GM23248 (cell line): ENCODE measurements around the gene NRF1. TPM values are rescaled to one million over a fixed set of nuclear protein-coding genes. Genes with fewer than 3 reads are reported as not detected.

ENCODE experiments used
- DNase-seq: peaks from one replicate; pipeline ENCODE4 v3.0.0-alpha.2; 2015
- H2AFZ ChIP-seq: fragments of 200-600 bp; sonication (generic); 2 replicates; pipeline ENCODE4 v1.6.1; 2016; ENCODE audit warnings: antibody characterized with exemption
- H3F3A ChIP-seq: fragments of 200-600 bp; sonication (generic); 2 replicates; pipeline ENCODE4 v1.6.1; 2016; ENCODE audit warnings: mild to moderate bottlenecking, antibody characterized with exemption, mixed run types; ENCODE audit not compliant: insufficient read depth
- H3K27ac ChIP-seq: fragments of 200-600 bp; sonication (generic); 2 replicates; pipeline ENCODE4 v1.5.1; 2016; ENCODE audit warnings: mild to moderate bottlenecking
- H3K27me3 ChIP-seq: fragments of 200-600 bp; sonication (generic); replicated peaks from 2 replicates; pipeline ENCODE4 v1.6.1; 2016; ENCODE audit warnings: mild to moderate bottlenecking; ENCODE audit not compliant: insufficient read depth
- H3K36me3 ChIP-seq: fragments of 200-600 bp; sonication (generic); 2 replicates; pipeline ENCODE4 v1.6.1; 2016; ENCODE audit warnings: low read depth, mild to moderate bottlenecking
- H3K4me1 ChIP-seq: fragments of 200-600 bp; sonication (generic); 2 replicates; pipeline ENCODE4 v1.6.1; 2016; ENCODE audit warnings: mild to moderate bottlenecking; ENCODE audit not compliant: insufficient read depth
- H3K4me2 ChIP-seq: fragments of 200-600 bp; sonication (generic); one replicate; pipeline ENCODE4 v1.6.1; 2016; ENCODE audit warnings: mild to moderate bottlenecking; ENCODE audit not compliant: unreplicated experiment
- H3K4me3 ChIP-seq: fragments of 200-600 bp; sonication (generic); 2 replicates; pipeline ENCODE4 v1.5.1; 2016; ENCODE audit warnings: mild to moderate bottlenecking
- H3K79me2 ChIP-seq: fragments of 200-600 bp; sonication (generic); 2 replicates; pipeline ENCODE4 v1.6.1; 2016; ENCODE audit warnings: mild to moderate bottlenecking; ENCODE audit not compliant: insufficient read depth
- H3K9ac ChIP-seq: fragments of 200-600 bp; sonication (generic); 2 replicates; pipeline ENCODE4 v1.6.1; 2016; ENCODE audit warnings: mild to moderate bottlenecking
- H3K9me2 ChIP-seq: fragments of 200-600 bp; sonication (generic); 2 replicates; pipeline ENCODE4 v1.6.1; 2016; ENCODE audit warnings: mixed run types, mild to moderate bottlenecking, moderate library complexity; ENCODE audit not compliant: insufficient read depth
- H3K9me3 ChIP-seq: fragments of 200-600 bp; sonication (generic); one replicate; pipeline ENCODE4 v1.6.1; 2017; ENCODE audit warnings: low read depth
- H4K20me1 ChIP-seq: fragments of 200-600 bp; sonication (generic); 2 replicates; pipeline ENCODE4 v1.6.0; 2016; ENCODE audit not compliant: insufficient read depth
- EZH2 ChIP-seq: fragments of 200-600 bp; sonication (generic); IDR thresholded peaks from 2 replicates; pipeline ENCODE4 v1.6.1; 2018; ENCODE audit warnings: antibody characterized with exemption, mild to moderate bottlenecking; ENCODE audit not compliant: insufficient read depth, poor library complexity, severe bottlenecking
- EZH2phosphoT487 ChIP-seq: fragments of 200-600 bp; sonication (generic); IDR thresholded peaks from 2 replicates; pipeline ENCODE4 v1.6.1; 2018; ENCODE audit warnings: antibody characterized with exemption, moderate library complexity, mild to moderate bottlenecking, low read depth; ENCODE audit not compliant: insufficient read depth
- WGBS, 2 experiments: methylation state at CpG; one replicate each; pipeline ENCODE4 v1.1.6; 2015 to 2017; ENCODE audit warnings: low lambda C conversion rate in 2 of 2, low coverage in 1 of 2; ENCODE audit errors: missing lambda C conversion rate in 2 of 2; 5-methylcytosine and 5-hydroxymethylcytosine counted together
- in situ Hi-C: fragments of 300-500 bp; cut with MboI; formaldehyde crosslinking; loops from 2 replicates; pipeline ENCODE4 v1.15.0; 2020
- polyA plus RNA-seq: library from polyadenylated mRNA; unstranded; fragments of >200 nt; fragmentation: Nextera tagmentation; extraction: Ambion mirVana; gene quantifications from 2 replicates; pipeline ENCODE4 v1.2.1, GENCODE V29; 2016
- total RNA-seq: library from RNA; depleted of rRNA; stranded (reverse); fragments of >200 nt; shearing (Covaris generic); gene quantifications from 2 replicates; pipeline ENCODE4 v1.2.3, GENCODE V29; 2014

Gene NRF1
- total and polyA plus RNA-seq, 2 experiments from 2014 or later = 3.5 to 11.1 TPM

DNA sequence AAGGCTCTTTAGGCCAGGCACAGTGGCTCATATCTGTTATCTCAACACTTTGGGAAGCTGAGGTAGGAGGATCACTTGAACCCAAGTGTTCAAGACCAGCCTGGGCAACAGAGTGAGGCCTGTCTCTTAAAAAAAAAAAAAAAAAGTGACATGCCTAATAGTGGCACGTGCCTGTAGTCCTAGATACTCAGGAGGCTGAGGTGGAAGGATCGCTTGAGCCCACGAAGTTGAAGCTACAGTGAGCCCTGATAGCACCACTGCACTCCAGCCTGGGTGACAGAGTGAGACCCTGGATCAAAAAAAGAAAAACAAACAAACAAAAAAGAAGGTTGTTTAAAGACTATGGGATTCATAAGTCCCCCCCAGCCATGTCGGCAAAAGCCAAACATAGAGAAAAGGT lies 42.2 kb upstream of the NRF1 start:
- Histone ChIP-seq H3K9ac (peak overlapping the region; percentile 43), H3K27me3 (no peaks in the 10 kb centered on the region), H4K20me1 (no peaks in the 10 kb centered on the region), H3K36me3 (no peaks in the 10 kb centered on the region), H3K9me2 (no peaks in the 10 kb centered on the region), H3K27ac (peak overlapping the region; percentile 78), H3K9me3 (no peaks in the 10 kb centered on the region), H2AFZ (peak overlapping the region; percentile 75), H3K4me3 (peak overlapping the region; percentile 43), H3K79me2 (no peaks in the 10 kb centered on the region), H3K4me2 (peak overlapping the region; percentile 37), H3K4me1 (peaks cover 16% of the 10 kb centered on the region), H3F3A (peaks cover 13% of the 10 kb centered on the region)
- WGBS, 2 experiments = 69 to 74% methylated on average over 4 of the region's 4 CpGs
- in situ Hi-C loops = no loop called here
- DNase-seq = no peak
- TF ChIP-seq EZH2phosphoT487 (no peak), EZH2 (no peak)

GRCh38 chr7:129569811-129570215 lies 41.7 kb upstream of the NRF1 start:
- Histone ChIP-seq H2AFZ (peak overlapping the region; percentile 75), H3K4me2 (peak overlapping the region; percentile 37), H3F3A (peaks cover 13% of the 10 kb centered on the region), H3K9me2 (no peaks in the 10 kb centered on the region), H3K4me1 (peaks cover 21% of the 10 kb centered on the region), H3K36me3 (no peaks in the 10 kb centered on the region), H3K79me2 (no peaks in the 10 kb centered on the region), H3K9ac (peak overlapping the region; percentile 43), H3K27me3 (no peaks in the 10 kb centered on the region), H3K4me3 (peak overlapping the region; percentile 43), H3K9me3 (no peaks in the 10 kb centered on the region), H3K27ac (peak overlapping the region; percentile 78), H4K20me1 (no peaks in the 10 kb centered on the region)
- TF ChIP-seq EZH2phosphoT487 = no peak
- no peak for TF ChIP-seq EZH2
- in situ Hi-C loops = no loop called here
- peak; percentile 96 for DNase-seq
- 0% methylated on average over 2 of the region's 2 CpGs for WGBS, 2 experiments

GRCh38 chr7:129571201-129571600 lies 40.3 kb upstream of the NRF1 start:
- Histone ChIP-seq H3K4me3 (no peak overlapping the region), H3K9me3 (no peaks in the 10 kb centered on the region), H3F3A (peaks cover 13% of the 10 kb centered on the region), H3K27ac (no peak overlapping the region), H3K27me3 (no peaks in the 10 kb centered on the region), H3K4me1 (peaks cover 25% of the 10 kb centered on the region), H3K9me2 (no peaks in the 10 kb centered on the region), H3K36me3 (no peaks in the 10 kb centered on the region), H3K79me2 (no peaks in the 10 kb centered on the region), H2AFZ (no peak overlapping the region), H3K4me2 (no peak overlapping the region), H3K9ac (no peak overlapping the region), H4K20me1 (no peaks in the 10 kb centered on the region)
- in situ Hi-C loops = no loop called here
- 87 to 92% methylated on average over 5 of the region's 5 CpGs for WGBS, 2 experiments
- no peak for DNase-seq
- TF ChIP-seq EZH2phosphoT487 = no peak
- no peak for TF ChIP-seq EZH2

GRCh38 chr7:129572205-129572604 lies 39.3 kb upstream of the NRF1 start:
- no peak overlapping the region for H3K4me3 ChIP-seq
- 97 to 98% methylated on average over 5 of the region's 5 CpGs for WGBS, 2 experiments
- in situ Hi-C loops = no loop called here
- H3K4me2 ChIP-seq = no peak overlapping the region
- H3F3A ChIP-seq = peaks cover 13% of the 10 kb centered on the region
- H3K4me1 ChIP-seq = peaks cover 25% of the 10 kb centered on the region
- TF ChIP-seq EZH2phosphoT487 (no peak), EZH2 (no peak)
- H4K20me1 ChIP-seq = no peaks in the 10 kb centered on the region
- H3K27ac ChIP-seq = no peak overlapping the region
- no peaks in the 10 kb centered on the region for H3K27me3 ChIP-seq
- H3K9me3 ChIP-seq = no peaks in the 10 kb centered on the region
- DNase-seq = no peak
- no peak overlapping the region for H3K9ac ChIP-seq
- H3K9me2 ChIP-seq = no peaks in the 10 kb centered on the region
- no peaks in the 10 kb centered on the region for H3K36me3 ChIP-seq
- no peaks in the 10 kb centered on the region for H3K79me2 ChIP-seq
- no peak overlapping the region for H2AFZ ChIP-seq

- WGBS, 2 experiments = 0 to 1% methylated on average over 3 of the region's 3 CpGs
- Histone ChIP-seq H3K27me3 (no peaks in the 10 kb centered on the region), H3K9ac (no peak overlapping the region), H2AFZ (peak overlapping the region; percentile 69), H3K4me3 (0 out of 2 replicates have a peak overlapping the region, but pooled peaks have one; percentile 13), H3K27ac (peak overlapping the region; percentile 59), H3K36me3 (no peaks in the 10 kb centered on the region), H3K9me3 (no peaks in the 10 kb centered on the region), H3K79me2 (no peaks in the 10 kb centered on the region), H3K9me2 (no peaks in the 10 kb centered on the region), H3F3A (peaks cover 8% of the 10 kb centered on the region), H3K4me2 (peak overlapping the region; percentile 50), H4K20me1 (no peaks in the 10 kb centered on the region), H3K4me1 (peaks cover 22% of the 10 kb centered on the region)
- in situ Hi-C loops = no loop called here
- TF ChIP-seq EZH2phosphoT487 = no peak
- no peak for TF ChIP-seq EZH2
- peak; percentile 90 for DNase-seq
Observed at GRCh38 chr7:129574487-129574886, 37.0 kb upstream of the NRF1 start.
